Breast epithelium (tissue), 4 donors: ENCODE data around the gene SLC9A5. TPM values are rescaled to one million over a fixed set of nuclear protein-coding genes. Genes with fewer than 3 reads are reported as not detected.

Experiments used
- DNase-seq, 2 donors: peaks; one replicate each; pipeline ENCODE4 v3.0.0-alpha.2; 2019; ENCODE audit warnings: low spot score in 2 of 2
- H3K27ac ChIP-seq, 2 donors: fragments of 200-600 bp; sonication (generic) in 1 of 2; one replicate each; pipeline ENCODE4 v1.5.1; 2016 to 2019; ENCODE audit warnings: mild to moderate bottlenecking in 1 of 2
- H3K27me3 ChIP-seq, 2 donors: fragments of 200-600 bp; sonication (generic) in 1 of 2; one replicate each; pipeline versions ENCODE4 v1.5.1 to v1.6.0; 2017 to 2019; ENCODE audit warnings: control low read depth in 1 of 2, mild to moderate bottlenecking in 1 of 2
- H3K36me3 ChIP-seq: fragments of 200-600 bp; one replicate; pipeline ENCODE4 v1.5.1; 2019
- H3K4me1 ChIP-seq, 2 donors: fragments of 200-600 bp; sonication (generic); one replicate each; pipeline ENCODE4 v1.5.1; 2016 to 2019; ENCODE audit warnings: control low read depth in 1 of 2
- H3K4me3 ChIP-seq, 3 donors: fragments of 200-600 bp; sonication (generic); 1 replicate in 2 of 3; 2 replicates in 1 of 3; pipeline ENCODE4 v1.5.1; 2016 to 2019; ENCODE audit warnings: mild to moderate bottlenecking in 3 of 3, moderate library complexity in 2 of 3
- H3K9me3 ChIP-seq, 2 donors: fragments of 200-600 bp; sonication (generic) in 1 of 2; one replicate each; pipeline ENCODE4 v1.5.1; 2016 to 2019; ENCODE audit warnings: control low read depth in 1 of 2
- CTCF ChIP-seq, 3 donors: fragments of 450-650 bp; IDR thresholded peaks; one replicate each; pipeline ENCODE4 v1.5.1; 2016 to 2017; ENCODE audit warnings: antibody characterized with exemption in 3 of 3, mild to moderate bottlenecking in 3 of 3, moderate library complexity in 3 of 3
- POLR2A ChIP-seq: fragments of 450-650 bp; IDR thresholded peaks from one replicate; pipeline ENCODE4 v1.6.1; 2016; ENCODE audit warnings: antibody characterized with exemption, mild to moderate bottlenecking, moderate library complexity
- POLR2AphosphoS5 ChIP-seq, 3 donors: sonication (generic); formaldehyde crosslinking; IDR thresholded peaks; one replicate each; pipeline ENCODE4 v1.6.1; 2017; ENCODE audit warnings: antibody characterized with exemption in 3 of 3
- intact Hi-C: fragments of 100-400 bp; cut with DNase I; formaldehyde crosslinking; loops from one replicate; pipeline ENCODE4 v1.15.1; 2023; ENCODE audit warnings: low total_unique reads
- total RNA-seq, 3 donors: library from RNA; depleted of rRNA; stranded (reverse); fragments of >200 nt; gene quantifications; one replicate each; pipeline ENCODE4 v1.1.0, GENCODE V29; 2016

The SLC9A5 gene
- total RNA-seq, 3 donors from 2014 or later: 0.96 to 2.3 (median 1.3) TPM

DNA sequence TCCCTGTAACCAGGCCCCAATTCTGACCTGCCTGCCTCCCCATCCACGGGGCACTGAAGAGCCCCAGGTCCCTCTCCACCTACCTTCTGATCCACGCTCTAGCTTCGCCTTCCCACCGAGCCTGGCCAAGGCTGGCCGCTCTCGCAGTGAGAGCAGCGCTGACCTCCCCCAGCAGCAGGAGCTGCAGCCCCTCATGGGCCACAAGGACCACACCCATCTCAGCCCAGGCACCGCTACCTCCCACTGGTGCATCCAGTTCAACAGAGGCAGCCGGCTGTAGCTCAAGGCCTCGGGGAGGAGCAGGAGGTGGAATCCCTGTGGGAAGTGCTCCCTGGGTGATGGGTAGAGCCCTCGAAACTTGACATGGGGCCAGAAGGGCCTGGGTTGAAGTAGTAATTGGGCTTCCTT is 22.2 kb downstream of the SLC9A5 start:
- no peak for DNase-seq
- intact Hi-C loops: no loop called here
- Histone ChIP-seq H3K9me3 (no peaks in the 10 kb centered on the region), H3K27me3 (no peaks in the 10 kb centered on the region), H3K4me1 (no peaks in the 10 kb centered on the region), H3K4me3 (no peak overlapping the region), H3K36me3 (no peaks in the 10 kb centered on the region), H3K27ac (peak overlapping the region in 1 of 2 donors; percentile 3)
- TF ChIP-seq CTCF (IDR thresholded peaks at IDR 0.05) (no peak), POLR2AphosphoS5 (IDR thresholded peaks at IDR 0.05) (no peak), POLR2A (no peak)

DNA sequence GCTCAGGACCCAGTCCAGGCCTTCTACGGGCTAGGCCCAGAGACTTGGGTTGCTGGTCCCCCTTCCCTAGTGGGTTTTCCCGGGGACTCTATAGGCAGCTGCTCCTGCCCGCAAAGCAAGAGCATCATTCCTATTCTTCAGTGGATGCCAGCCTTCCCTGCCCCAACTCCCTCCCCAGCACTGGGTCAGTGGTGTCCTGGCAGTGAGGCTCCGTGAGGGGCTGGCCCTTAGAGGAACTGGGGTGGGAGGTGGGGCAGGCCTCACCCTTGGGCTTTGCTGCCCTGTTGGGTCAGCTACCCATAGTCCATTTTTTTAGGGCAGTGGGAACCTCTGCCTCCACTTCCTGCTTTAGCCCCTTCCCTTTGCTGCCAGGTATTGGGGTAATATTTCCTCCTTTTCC is 22.7 kb downstream of the SLC9A5 start:
- TF ChIP-seq CTCF (IDR thresholded peaks at IDR 0.05): no peak
- TF ChIP-seq POLR2AphosphoS5 (IDR thresholded peaks at IDR 0.05): no peak
- TF ChIP-seq POLR2A: no peak
- H3K27me3 ChIP-seq: no peaks in the 10 kb centered on the region
- no peak for DNase-seq
- no peaks in the 10 kb centered on the region for H3K9me3 ChIP-seq
- no peak overlapping the region for H3K27ac ChIP-seq
- no peaks in the 10 kb centered on the region for H3K4me1 ChIP-seq
- H3K4me3 ChIP-seq: no peak overlapping the region
- intact Hi-C loops: no loop called here
- H3K36me3 ChIP-seq: no peaks in the 10 kb centered on the region

DNA sequence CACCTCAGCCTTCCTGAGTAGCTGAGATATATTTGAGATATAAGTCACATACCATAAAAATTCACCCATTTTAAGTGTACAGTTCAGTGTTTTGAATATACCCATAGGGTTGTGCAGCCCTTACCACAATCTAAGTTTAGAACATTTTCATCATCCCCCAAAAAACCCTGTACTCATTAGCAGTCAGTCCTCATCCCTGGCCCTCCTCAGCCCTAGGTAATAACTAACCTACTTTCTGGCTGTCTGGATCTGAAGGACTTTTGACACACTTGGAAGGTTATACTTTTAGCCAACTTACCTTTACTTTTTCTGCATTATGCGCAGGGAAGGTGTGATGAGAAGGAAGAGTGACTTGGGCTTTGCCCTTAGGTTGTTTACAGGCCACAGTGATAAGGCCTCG is 26.5 kb downstream of the SLC9A5 start:
- H3K4me3 ChIP-seq: no peak overlapping the region
- intact Hi-C loops: no loop called here
- H3K36me3 ChIP-seq: no peaks in the 10 kb centered on the region
- no peak overlapping the region for H3K27ac ChIP-seq
- no peaks in the 10 kb centered on the region for H3K27me3 ChIP-seq
- peaks cover 7 to 8% of the 10 kb centered on the region in 2 donors for H3K4me1 ChIP-seq
- H3K9me3 ChIP-seq: no peaks in the 10 kb centered on the region
- no peak for DNase-seq
- TF ChIP-seq POLR2A (no peak), CTCF (IDR thresholded peaks at IDR 0.05) (no peak), POLR2AphosphoS5 (IDR thresholded peaks at IDR 0.05) (no peak)

- peak overlapping the region; percentile 89 to 91 for H3K27ac ChIP-seq
- no peaks in the 10 kb centered on the region for H3K9me3 ChIP-seq
- TF ChIP-seq POLR2A: no peak
- TF ChIP-seq CTCF (IDR thresholded peaks at IDR 0.05): no peak
- peak in 1 of 3 donors; percentile 23 for TF ChIP-seq POLR2AphosphoS5 (IDR thresholded peaks at IDR 0.05)
- peaks cover 7 to 8% of the 10 kb centered on the region in 2 donors for H3K4me1 ChIP-seq
- intact Hi-C loops: no loop called here
- H3K4me3 ChIP-seq: peak overlapping the region in 2 of 3 donors; percentile 76
- no peaks in the 10 kb centered on the region for H3K36me3 ChIP-seq
- peak; percentile 68 to 81 for DNase-seq
- H3K27me3 ChIP-seq: no peaks in the 10 kb centered on the region
Measured at GRCh38 chr16:67277294-67277998, 28.7 kb downstream of the SLC9A5 start.

- Histone ChIP-seq H3K9me3 (no peaks in the 10 kb centered on the region), H3K36me3 (no peaks in the 10 kb centered on the region), H3K4me1 (peaks cover 7 to 8% of the 10 kb centered on the region in 2 donors), H3K27ac (peak overlapping the region; percentile 89 to 91), H3K27me3 (no peaks in the 10 kb centered on the region), H3K4me3 (peak overlapping the region; percentile 57 to 76 (median 76))
- no peak for DNase-seq
- no peak for TF ChIP-seq CTCF (IDR thresholded peaks at IDR 0.05)
- TF ChIP-seq POLR2AphosphoS5 (IDR thresholded peaks at IDR 0.05): no peak
- no peak for TF ChIP-seq POLR2A
- intact Hi-C loops: no loop called here
Measured at GRCh38 chr16:67277999-67278772, 29.4 kb downstream of the SLC9A5 start.
